Midbrain (tissue), 1 donor: Measurements from ENCODE around the gene USP6NL.

Experiments
- DNase-seq: peaks from one replicate; lab custom pipeline; 2025; lab: John Stamatoyannopoulos, UW

Gene USP6NL

DNA sequence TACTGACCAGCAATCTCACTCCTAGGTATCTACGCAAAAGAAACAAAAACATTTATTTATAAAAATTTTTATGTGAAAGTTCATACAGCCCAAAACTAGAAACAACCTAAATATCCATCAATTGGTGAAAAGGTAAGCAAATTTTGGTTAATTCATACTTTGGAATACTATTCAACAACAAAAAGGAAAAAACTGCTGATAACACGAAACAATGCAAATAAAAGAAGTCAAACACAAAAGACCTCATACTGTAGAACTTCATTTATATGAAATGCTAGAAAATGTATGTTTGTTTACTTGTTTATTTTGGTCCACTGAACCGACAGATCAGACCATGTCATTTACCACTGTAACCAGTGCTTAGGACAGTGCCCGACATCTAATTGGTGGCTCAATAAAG lies 60.3 kb downstream of the USP6NL start:
- DNase-seq: no peak

DNA sequence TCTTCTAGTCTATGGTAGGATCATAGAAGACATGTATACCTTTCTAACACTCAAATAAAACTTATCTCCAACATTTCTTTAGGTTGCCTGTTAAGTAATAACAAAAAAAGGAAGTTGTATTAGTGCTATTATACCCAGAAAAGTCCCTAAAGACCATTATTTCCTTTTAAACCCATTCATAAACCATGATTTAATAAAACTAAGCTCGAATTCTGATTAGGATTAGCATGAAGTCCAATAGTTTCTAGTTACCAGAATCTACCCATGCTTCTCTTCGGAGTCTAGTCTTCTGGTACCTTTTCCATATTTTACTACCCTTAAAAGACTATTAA lies 62.7 kb downstream of the USP6NL start:
- DNase-seq: no peak

DNA sequence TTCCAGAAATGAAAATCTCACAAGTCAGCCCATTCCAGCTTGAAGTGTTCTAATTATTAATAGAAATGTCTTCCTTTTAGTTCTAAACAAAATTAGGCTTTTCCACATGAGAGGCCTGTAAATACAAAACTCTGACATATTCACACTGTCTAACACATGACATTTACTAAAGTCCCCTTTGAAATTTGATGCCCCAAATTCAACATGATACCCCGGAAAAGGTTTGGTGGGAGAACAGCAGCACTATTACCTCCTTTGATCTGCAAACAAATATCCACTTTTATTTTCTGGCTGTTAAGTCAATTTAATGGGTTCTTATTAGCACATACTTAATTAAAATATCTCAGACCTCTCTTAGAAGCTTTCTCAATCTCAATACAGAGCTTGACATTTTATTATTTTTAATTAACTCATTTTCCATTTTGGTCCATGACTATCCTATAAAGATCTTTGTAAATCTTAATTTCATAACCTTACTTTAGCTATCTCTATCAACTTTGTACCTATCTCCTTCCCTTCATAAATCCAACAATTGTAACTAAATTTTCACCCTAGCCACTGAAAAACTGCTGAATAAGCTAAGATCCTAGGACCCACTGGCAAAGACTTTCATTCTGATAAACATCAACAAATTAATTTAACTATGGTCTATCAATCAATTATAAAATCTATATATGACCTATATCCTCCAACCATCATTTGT lies 63.2 kb downstream of the USP6NL start:
- DNase-seq: no peak

DNA sequence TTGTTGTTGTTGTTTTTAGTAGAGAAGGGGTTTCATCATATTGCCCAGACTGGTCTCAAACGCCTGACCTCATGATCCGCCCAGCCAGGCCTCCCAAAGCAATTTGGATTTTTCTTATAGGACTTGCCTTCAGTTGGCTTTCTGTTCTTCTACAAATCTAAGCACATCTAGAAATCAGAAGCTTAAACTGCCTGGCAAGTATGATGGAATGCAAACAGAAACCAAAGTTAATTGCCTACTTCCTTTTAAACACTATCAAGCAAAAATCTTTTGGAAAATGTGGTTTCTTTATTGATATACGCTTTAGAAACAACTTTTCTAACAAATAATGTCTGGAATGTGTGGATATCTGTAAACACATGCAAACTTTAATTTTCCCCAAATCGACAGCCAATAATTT lies 64.9 kb downstream of the USP6NL start:
- DNase-seq: no peak

DNA sequence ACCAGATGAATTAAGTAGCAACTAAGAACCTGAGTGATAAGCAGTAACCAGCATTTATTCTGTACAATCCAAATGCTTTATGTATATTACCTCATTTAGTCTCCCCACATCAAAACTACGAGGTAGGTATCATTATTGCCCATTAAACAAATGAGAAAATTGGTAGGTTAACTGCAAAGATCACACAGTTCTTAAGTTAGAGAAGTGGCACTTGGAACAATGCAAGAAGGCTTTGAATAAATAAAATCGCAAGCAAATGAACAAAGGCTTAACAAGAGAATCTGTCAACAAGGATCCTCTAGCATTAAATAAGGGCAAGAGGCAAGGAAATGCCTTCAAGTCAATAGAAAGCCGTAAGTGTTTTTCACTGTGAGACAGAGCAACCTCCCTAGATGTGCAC lies 70.2 kb downstream of the USP6NL start:
- DNase-seq: no peak

DNA sequence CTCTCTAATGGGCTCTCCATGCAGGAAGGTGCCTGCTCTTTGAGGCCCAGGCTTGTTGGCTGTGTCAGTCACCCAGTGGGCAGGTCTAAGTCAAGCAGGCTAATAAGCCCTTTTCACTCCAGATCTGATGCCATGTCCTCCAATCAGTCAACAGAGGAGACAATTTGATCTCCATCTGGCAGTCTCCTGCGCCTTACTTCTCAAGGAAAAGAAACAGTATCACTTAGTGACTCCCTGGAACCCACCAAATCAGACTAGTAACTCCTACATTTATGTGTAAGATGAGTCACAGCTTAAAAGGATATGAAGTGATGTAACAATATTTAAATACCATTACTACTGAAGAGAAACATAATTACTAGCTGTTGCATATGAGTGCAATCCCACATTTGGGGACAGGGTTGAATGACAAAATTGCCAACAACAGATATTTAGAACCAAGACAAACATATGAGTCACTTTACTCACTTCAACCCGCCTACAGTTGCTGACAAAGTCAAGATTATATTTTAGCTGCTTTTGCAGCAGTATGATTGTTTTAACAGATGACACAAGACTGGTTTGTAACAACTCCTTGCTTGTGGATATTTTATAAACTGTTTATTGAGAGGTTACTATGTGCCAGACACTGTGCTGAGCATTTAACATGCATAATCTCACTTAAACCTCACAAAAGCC lies 72.1 kb downstream of the USP6NL start:
- DNase-seq: no peak

DNA sequence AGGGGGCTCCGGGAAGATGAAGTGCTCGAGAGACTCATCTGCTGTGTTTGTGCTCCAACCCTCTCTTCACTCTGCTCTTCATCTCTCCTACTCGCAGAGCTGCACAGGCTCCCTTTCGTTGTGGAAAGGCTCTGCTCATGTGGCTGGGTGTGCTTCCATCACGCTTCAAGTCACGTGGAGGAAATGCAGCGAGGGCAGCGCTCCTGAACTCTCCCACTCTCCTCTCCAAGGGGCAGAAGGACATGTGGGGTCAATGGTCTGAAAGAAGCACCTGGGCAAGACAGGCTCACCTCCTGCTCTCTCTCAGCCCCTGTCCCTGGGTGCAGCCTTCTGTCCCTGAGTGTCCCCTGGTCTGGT lies 72.6 kb downstream of the USP6NL start:
- no peak for DNase-seq

DNA sequence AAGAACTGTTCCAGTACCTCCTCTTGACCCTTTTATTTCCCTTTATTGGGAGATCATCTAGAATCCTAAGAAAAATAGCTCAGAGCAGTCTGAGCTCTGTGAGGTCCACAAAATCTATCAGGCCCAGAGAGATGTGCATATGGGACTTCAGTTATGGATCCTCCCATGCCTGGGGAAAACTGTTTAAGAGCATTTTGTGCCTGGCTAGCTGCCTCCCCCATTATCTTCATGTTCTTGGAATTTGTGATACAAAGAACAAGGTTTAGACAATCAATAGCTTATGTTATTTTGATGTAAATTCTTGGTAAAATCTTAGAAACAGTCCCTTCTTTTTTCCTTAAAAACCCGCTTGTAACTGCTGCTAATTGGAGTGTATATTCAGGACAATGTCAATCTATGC lies 75.2 kb downstream of the USP6NL start:
- no peak for DNase-seq

DNA sequence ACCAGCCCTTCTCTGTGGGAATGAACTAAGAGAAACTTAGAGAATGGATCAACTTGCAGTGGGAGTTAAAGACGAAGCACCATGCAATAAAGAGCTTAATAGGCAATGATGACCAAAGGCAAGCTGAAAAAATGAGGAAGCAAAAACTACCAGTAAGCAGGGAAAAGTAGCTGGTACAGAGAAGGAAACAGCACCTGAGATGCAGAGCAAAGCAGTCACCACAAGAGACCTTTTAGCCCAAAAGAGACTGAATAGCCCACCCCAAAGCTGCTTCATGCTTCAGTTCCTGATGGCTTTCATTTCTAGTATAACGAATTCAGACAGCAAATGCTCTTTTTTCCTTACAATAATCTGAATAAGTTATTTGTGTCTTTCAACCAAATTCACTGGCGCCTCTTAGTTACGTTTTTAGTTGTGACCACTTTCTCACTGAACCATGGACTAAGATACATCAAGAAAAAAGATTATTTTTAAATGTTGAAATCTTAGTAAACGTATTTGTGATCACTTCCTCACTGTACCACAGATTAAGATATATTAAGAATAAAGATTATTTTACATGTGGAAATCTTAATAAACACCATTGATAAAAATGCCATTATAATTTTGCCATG lies 76.0 kb downstream of the USP6NL start:
- no peak for DNase-seq

DNA sequence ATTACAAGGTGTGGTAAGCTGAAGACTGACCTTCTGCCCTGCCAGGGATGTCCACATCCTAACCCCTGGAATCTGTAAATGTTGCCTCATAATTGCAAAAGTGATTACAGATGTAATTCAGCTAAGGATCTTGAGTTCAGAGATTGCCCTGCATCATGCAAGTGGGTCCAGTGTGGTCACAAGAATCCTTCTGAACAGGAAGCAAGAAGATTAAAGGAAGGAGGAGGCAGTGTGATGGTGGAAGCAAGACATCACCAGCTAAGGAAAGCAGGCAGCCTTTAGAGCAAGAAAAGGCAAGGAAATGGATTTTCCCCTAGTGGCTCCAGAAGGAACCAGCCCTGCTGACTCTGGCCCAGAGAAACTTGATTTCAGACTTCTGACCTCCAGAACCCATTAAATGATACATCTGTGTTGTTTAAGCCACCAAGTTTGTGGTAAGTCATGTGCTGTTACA lies 78.1 kb downstream of the USP6NL start:
- no peak for DNase-seq

DNA sequence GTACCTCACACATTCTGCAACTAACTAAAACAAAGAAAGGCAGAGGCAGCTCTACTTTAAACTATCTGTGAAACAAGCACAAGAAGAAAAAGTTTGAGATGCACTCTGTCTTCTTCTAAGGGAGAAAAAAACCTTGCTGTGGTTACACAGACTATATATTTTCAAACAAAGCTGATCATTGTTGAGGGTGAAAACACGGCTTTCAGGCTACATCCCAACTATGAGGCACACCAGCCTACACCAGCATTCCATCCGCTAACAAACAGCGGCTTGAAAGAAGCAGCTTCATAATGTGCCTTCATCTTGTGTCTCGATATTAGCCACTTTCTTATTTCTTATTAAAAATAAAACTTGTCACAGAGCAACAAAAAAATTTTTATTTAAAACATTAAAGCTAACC lies 79.1 kb downstream of the USP6NL start:
- DNase-seq: peak; percentile 51

DNA sequence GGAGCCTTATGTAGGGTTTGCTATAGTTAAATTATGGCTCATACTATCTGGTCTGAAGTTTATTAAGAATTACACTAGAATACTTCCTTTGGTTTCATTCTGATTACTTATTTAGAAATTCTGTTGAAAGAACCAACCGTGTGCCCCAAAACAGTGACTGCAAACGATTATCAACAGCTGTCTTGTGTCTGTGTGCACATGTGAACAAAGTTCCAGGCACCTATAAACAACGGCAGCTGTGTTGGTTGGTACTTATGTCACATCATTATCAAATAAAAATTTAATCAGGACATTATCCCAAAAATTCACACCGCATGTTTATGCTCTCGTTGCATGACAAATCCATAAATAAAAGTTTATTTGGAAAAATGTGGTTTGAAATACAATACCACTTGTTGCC lies 80.6 kb downstream of the USP6NL start:
- no peak for DNase-seq

DNA sequence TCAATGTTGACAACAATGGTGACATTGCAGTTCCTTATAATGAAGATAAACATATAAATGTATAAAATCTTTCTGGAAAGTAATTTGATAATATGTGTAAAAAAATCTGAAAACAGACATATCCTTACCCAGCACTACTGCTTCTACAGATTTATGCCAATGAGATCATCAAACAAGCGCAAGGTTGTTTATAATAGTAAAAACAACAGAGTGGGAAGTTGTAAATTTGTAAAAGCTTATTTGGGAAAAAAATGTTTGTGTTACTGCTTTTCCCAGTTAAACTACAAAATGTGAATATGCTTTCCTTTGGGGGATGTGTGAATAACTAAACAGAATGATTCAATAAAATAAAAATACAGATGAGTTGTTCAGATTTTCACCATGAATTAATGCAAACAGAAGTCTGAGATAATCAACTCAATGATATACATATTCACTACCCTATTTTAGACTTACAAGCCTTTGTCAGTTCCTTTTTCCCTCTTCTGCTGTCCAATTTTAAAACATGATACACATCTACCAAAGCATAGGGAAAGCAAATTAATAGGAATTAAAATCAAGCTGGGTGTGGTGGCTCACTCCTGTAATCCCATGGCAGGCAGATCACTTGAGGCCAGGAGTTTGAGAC lies 82.1 kb downstream of the USP6NL start:
- no peak for DNase-seq

DNA sequence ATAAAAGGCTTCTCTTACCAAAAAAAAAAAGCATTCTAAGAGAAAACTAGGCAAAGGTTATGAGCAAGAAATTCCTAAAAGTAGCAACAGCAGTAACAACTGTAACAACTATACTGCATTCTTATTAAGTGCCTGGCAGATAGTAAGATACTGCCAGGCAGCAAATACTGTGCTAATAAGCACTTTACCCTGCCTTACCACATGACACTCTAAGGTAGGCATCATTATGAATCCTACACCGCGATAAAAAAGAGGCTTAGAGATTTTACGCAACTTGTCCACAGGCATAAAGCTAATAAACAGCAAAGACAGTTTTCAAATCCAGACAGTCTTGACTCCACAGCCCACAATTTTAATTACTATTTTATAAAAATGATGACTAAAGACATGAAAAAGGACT lies 83.2 kb downstream of the USP6NL start:
- no peak for DNase-seq

DNA sequence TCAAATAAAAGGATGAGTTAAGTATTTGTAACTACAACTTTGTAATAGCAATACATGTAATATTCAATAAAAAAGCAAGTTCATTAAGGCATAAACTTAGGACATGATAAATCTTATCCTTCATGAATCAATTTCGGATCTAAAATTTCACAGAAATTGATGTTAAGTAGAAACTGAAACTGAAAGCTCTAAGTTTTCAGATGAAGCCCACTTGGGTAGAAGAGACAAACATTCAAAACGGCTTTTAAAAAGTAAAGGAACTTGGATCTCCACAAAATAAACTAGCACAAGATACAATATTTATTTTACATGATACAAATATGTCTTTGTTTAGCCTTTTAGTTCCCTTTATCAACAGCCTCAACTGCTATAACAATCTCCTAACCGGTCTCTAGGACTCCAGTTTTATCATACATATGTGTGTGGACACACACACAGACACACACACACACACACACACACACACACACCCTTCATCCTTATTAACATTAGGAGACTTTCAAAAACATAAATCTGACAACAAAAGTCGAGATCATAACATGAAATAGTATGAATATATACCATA lies 83.7 kb downstream of the USP6NL start:
- DNase-seq: no peak

DNA sequence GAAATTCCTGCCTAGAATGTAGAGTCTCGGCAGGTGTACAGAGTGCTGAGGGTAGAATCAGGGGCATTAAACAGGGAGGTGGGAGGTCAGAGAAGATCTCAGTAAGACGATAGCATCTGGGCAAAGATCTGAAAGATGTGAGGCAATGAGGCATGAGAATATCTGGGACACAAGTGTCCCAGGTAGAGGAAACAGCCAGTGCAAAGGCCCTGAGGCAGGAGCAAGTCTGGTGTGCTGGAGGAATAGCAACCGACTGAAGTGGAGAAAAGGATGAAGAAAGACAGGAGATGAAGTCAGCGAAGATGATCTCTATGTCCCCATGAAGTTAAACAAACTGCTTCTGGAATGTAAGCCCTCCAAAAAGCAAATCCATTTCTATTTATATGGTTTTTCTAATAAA lies 84.4 kb downstream of the USP6NL start:
- no peak for DNase-seq

DNA sequence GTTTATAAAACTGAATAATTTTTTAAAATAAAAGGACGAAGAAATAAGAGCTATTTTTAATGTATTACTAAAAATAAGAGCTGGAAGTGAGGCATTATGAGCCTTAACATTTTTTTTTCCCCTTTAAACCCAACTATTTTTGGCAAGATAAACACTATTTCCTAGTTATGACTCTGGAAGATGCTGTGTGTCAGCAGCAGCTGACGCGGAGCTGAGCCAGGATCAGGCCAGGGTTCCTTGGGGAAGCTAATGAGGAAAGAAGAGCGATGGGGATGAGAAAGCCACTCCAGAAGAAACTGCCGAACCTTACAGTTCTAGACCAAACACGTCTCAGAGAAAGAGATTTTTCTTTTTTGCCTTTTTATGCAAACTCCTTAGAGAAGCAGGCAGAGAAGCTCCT lies 85.9 kb downstream of the USP6NL start:
- DNase-seq: no peak

DNA sequence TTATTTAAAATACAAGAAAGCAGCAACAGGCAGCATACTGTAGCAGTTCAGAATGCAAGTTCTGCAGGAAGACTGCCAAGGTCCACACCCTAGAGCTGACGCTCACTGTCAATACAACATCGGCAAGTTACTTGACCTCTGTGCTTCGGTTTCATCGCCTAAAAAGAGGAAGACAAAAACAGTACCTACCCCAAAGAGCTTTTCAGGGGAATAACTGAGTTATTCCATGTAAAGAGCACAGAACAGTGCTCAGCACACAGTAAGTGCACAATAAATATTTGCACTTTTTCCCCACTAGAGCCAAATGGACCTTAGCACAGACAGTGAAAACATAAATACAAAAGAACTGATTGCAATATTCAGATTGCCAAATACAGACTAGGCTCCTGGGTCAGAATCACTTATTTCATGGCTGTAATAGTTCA lies 88.6 kb downstream of the USP6NL start:
- DNase-seq: no peak

DNA sequence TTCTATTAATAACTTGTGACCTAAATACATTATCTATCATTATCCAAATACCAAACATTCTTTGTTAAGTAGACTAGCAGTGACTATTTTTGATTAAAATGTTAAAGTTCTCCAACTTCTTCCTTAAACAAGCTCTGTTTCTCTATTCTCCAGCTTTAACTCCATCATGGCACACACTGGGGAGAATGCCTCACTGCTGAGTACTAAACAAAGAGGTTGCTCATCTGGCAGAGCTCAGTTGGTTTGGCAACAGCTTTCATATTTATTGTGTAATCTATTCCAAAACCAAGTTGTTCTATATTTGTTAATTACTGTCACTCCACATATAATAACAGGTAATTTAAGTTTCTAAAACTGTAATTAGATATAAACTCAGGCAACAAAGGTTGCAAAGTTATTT lies 89.6 kb downstream of the USP6NL start:
- no peak for DNase-seq

DNA sequence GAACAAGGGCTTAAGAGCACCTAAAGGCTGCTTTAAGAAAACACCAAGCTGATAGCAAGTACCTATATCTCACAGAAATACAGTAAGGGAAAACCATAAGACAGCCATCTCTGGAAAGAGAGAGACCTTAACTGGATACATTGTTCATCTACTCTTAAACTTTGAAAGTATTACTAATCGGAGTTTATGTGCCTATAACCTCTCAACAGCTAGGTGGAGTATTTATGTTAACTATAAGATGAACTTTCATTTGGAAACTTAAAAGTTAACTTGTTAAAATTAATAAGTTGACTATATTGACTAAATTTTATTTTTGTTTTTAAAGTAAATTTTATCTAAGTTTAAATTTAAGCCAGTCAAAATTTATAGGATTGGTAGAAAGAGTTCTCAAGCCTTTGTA lies 90.6 kb downstream of the USP6NL start:
- no peak for DNase-seq

DNA sequence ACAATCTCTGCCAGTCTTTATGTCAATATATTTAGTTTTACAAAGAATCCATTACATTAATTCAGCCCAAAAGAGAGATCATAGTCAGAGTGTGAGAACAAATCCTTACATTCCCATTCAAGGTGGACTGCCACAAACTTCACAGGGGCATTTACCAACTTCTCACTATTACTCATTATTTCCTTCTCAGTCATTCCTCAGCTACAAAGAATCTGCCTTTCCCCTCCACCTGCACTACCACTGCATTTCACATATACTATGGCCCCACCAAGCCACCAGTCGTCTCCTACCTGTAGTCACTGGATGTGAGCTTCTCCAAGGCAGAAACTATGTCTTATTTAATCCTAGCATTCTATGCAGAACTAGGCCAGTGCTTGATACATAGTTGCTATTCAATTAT lies 94.3 kb downstream of the USP6NL start:
- no peak for DNase-seq

DNA sequence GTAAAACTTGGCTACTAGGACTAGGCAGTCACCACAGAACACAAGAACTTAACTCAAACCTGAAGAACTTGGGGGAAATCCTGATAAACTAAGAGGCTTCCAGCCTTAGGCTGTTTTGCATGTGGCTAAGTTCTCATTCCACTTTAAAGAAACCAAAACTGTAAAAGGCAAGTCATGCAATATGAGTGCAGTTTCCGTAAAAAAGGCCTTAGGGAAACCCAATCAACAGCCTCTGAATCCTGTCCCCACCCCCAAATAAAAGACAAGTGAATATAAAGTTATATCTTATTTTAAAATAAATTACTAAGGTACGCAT lies 95.1 kb downstream of the USP6NL start:
- no peak for DNase-seq
